AG10803 (cell line): ENCODE data around the gene ZNF804B.

Experiments
- DNase-seq: peaks from one replicate; pipeline ENCODE4 v3.0.0; 2010; ENCODE audit warnings: low read depth
- H3K4me3 ChIP-seq: 2 replicates; pipeline ENCODE4 v1.5.1; 2011; ENCODE audit warnings: mild to moderate bottlenecking, low read length, control low read depth
- TF ChIP-seq, protein P1 (sequence below): conservative IDR thresholded peaks from 2 replicates; pipeline ENCODE4 v1.5.1; 2011; ENCODE audit warnings: mild to moderate bottlenecking, low read length, control low read depth, inconsistent platforms

Gene ZNF804B

DNA sequence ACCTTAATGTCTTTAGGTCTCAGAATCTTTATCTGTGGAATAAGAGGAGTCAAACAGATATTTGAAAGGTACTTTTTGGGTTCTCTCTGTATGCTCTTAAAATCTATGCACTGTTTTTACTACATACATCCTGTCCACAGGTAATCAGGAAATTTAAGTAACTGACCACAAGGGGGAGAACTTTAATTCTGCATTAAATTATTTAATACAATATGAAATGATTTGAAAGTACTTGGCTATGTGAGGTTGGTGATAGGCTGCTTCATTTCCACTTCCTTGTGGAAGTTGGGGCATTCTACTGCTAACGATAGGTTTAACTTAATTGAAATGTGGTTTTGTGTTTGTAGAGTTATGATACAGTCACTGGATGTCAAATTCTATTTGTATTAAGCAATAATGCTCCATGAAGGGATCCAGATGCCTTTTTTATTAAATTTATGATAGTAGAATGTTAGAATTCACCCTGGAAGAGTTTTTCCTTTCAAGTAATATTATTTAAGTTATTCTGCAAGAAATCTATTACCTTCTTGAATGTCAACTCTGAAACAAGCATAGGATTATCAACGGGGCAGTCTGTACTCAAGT, 30.1 kb downstream of the ZNF804B start:
- no peak overlapping the region for H3K4me3 ChIP-seq
- TF ChIP-seq, protein P1, sequence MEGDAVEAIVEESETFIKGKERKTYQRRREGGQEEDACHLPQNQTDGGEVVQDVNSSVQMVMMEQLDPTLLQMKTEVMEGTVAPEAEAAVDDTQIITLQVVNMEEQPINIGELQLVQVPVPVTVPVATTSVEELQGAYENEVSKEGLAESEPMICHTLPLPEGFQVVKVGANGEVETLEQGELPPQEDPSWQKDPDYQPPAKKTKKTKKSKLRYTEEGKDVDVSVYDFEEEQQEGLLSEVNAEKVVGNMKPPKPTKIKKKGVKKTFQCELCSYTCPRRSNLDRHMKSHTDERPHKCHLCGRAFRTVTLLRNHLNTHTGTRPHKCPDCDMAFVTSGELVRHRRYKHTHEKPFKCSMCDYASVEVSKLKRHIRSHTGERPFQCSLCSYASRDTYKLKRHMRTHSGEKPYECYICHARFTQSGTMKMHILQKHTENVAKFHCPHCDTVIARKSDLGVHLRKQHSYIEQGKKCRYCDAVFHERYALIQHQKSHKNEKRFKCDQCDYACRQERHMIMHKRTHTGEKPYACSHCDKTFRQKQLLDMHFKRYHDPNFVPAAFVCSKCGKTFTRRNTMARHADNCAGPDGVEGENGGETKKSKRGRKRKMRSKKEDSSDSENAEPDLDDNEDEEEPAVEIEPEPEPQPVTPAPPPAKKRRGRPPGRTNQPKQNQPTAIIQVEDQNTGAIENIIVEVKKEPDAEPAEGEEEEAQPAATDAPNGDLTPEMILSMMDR, result peak; percentile 59
- DNase-seq, result peak; percentile 8

DNA sequence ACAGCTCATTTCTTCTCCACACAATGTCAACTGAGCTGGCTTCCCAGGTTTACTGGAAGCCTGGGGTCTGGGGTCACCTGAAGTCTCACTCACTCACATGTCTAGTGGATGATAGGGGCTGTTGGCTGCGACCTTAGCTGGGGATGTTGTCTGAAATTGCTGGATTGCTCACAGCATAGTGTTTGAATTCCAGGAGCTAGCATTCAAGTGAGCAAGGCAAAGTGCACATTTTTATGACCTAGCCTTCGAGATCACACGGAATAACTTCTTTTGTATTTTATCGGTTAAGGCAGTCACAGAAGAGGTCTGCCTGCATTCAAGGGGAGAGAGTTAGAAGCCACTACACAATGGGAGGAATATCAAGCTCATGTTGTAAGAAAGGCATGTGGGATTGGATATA, 32.4 kb downstream of the ZNF804B start:
- TF ChIP-seq, protein P1, result no peak
- no peak overlapping the region for H3K4me3 ChIP-seq
- DNase-seq, result no peak

DNA sequence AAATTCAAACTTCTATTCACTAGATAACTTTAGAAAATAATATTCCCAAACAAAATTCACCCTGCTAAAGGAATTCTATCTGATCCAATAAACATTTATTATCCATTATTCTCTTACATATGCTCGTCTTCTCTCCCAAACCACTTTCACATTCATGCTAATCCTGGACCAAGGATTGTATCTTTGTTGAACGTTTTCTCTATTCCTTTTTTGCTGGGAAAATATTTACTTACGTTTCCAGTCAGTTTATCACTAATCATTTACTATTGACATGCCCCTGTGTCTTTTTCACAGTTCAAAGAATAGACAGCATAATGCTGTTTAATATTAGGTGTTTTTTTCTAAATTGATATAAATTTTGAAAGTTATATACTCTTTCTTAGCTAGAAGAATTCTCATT, 32.9 kb downstream of the ZNF804B start:
- H3K4me3 ChIP-seq, result no peak overlapping the region
- DNase-seq, result no peak
- TF ChIP-seq, protein P1, result no peak

DNA sequence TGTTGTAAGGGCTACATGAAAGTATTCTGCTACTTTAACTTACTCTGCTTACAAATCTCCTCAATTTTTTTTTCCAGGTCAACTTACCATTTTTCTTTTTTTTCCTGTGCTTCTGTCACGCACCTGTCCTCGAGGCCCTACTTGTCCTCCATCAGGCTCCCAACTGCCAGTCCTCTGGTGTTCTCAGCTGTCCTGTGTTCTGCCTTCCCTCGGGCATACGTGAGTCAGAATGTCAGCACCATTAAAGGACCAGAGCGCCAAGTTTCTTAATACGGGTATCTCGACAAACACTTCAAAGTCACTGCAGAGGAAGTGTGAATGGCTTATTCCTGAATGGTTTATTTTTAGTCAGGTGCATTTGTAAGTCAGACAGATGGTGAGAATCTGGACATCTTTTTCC, 36.1 kb downstream of the ZNF804B start, which contains the start of gene TEX47:
TEX47 (minus strand) TSS at position 185 of the 400 bp plus-strand sequence. CDS start 795 bp downstream, outside the sequence.
- DNase-seq, result no peak
- no peak within 1 kb of the TSS for H3K4me3 ChIP-seq
- TF ChIP-seq, protein P1, result no peak

DNA sequence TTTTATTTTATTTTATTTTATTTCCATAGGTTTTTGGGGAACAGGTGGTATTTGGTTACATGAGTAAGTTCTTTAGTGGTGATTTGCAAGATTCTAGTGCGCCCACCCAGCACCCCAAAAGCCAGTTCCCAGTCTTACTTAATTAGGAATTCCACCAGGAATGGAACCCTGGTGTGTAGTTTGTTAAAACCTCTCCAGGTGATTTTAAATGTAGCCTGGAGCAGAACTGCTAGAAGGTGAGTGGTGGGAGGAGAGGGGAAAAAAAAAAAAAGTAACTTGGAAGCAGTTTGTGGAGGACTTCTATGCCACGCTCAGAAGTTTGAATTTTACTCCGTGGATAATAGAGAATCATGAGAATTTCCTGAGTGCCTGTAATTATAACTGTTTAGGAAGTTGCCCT, 41.5 kb downstream of the ZNF804B start:
- no peak overlapping the region for H3K4me3 ChIP-seq
- no peak for DNase-seq
- TF ChIP-seq, protein P1, result no peak

DNA sequence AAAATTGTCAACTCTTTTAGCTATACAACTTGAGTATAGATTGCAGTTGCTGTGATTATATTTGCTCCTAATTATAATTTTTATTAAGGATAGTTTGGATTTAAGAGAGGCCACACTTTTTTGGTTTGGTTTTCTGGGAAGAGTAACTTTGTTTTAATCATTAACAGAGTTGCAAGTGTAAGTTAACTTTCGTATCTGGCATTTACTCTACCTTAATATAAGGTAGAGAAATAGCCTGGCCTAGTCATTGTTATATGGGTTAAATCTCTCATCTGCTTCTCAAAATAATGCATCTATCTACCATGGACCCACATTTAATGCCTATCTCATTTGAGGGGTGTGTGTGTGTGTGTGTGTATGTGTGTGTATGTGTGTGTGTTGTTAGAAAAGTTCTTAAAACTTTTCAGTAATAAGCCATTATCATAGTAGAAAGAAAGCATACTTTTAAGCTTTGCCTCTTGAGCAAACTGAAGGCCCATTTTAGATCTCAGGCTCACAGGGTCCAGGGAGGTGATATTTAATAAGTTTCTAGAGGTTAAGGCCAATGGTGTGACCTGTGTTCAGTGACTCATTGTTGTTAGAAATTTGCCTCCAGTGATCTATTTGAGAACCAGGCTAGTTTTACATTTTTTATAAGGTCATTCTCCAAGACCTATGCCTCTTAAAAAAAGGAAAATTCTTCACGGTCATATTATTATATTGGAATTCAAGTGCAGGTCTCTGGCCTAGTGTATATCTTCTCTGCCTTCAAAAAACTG, 47.0 kb downstream of the ZNF804B start:
- TF ChIP-seq, protein P1, result no peak
- DNase-seq, result no peak
- no peak overlapping the region for H3K4me3 ChIP-seq

DNA sequence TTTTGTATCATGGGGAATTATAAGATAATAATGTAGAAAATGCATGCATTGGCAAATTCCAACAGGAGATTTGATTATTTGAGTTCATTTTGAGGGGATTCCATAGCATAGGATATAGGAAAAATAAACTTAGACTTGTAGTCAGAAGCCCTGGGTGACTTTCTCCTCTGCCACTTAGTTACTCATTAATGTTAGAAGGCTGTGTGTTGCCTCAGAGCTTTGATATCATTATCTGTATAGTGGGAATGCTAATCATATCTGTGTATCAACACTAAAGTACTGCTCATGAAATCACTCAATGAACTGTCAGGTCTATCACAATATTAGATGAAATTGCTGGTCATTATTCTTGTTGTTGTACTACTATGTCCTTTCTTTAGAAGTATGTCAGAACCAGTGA, 59.1 kb downstream of the ZNF804B start:
- no peak for DNase-seq
- no peak overlapping the region for H3K4me3 ChIP-seq
- TF ChIP-seq, protein P1, result no peak
